GM10847 (cell line): ENCODE data around the gene STYXL1.

ENCODE experiments used
- POLR2A ChIP-seq: IDR thresholded peaks from 2 replicates; pipeline ENCODE4 v1.6.1; 2011; ENCODE audit not compliant: insufficient read length; ENCODE audit errors: extremely low read depth

STYXL1 gene

GRCh38 chr7:75987805-75988567 lies 59.8 kb downstream of the STYXL1 start:
- no peak for TF ChIP-seq POLR2A

- no peak for TF ChIP-seq POLR2A
Measured at GRCh38 chr7:75987026-75987804, 60.6 kb downstream of the STYXL1 start.

DNA sequence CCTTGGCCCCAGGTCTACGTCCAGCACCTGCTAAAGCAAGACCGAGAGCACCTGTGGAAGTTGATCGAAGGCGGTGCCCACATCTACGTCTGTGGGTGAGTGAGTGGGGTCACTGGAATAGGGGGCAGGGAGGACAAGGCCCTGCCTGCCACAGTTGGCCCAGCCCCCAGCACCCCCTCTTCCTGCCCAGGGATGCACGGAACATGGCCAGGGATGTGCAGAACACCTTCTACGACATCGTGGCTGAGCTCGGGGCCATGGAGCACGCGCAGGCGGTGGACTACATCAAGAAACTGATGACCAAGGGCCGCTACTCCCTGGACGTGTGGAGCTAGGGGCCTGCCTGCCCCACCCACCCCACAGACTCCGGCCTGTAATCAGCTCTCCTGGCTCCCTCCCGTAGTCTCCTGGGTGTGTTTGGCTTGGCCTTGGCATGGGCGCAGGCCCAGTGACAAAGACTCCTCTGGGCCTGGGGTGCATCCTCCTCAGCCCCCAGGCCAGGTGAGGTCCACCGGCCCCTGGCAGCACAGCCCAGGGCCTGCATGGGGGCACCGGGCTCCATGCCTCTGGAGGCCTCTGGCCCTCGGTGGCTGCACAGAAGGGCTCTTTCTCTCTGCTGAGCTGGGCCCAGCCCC lies 61.5 kb downstream of the STYXL1 start:
- no peak for TF ChIP-seq POLR2A

GRCh38 chr7:75985518-75986146 lies 62.2 kb downstream of the STYXL1 start:
- no peak for TF ChIP-seq POLR2A

DNA sequence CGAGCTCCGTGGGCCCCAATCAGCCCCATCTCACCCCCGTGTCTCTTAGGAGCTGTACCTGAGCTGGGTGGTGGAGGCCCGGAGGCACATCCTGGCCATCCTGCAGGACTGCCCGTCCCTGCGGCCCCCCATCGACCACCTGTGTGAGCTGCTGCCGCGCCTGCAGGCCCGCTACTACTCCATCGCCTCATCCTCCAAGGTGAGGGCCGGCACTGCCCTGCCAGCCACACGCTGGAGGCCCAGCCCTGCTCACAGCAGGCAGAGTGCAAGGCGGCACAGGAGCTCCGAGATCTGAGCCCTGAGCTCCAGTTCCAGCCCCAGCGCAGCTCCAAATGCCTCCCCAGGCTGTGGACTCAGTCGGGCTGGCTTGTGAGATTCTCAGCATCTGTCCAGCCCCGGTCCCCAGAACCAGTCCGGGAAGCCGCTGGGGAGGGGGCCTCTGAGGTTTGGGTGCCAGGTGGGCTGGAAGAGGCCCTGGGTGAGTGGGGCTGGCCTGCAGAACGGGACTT lies 62.7 kb downstream of the STYXL1 start:
- no peak for TF ChIP-seq POLR2A

GRCh38 chr7:75984130-75985008 lies 63.4 kb downstream of the STYXL1 start:
- TF ChIP-seq POLR2A = no peak

GRCh38 chr7:75983471-75984129 lies 64.2 kb downstream of the STYXL1 start:
- no peak for TF ChIP-seq POLR2A

GRCh38 chr7:75982306-75983064 lies 65.3 kb downstream of the STYXL1 start:
- TF ChIP-seq POLR2A = no peak

GRCh38 chr7:75981453-75982305 lies 66.1 kb downstream of the STYXL1 start:
- no peak for TF ChIP-seq POLR2A

- no peak for TF ChIP-seq POLR2A
Measured at GRCh38 chr7:75981203-75981452, 66.7 kb downstream of the STYXL1 start.

DNA sequence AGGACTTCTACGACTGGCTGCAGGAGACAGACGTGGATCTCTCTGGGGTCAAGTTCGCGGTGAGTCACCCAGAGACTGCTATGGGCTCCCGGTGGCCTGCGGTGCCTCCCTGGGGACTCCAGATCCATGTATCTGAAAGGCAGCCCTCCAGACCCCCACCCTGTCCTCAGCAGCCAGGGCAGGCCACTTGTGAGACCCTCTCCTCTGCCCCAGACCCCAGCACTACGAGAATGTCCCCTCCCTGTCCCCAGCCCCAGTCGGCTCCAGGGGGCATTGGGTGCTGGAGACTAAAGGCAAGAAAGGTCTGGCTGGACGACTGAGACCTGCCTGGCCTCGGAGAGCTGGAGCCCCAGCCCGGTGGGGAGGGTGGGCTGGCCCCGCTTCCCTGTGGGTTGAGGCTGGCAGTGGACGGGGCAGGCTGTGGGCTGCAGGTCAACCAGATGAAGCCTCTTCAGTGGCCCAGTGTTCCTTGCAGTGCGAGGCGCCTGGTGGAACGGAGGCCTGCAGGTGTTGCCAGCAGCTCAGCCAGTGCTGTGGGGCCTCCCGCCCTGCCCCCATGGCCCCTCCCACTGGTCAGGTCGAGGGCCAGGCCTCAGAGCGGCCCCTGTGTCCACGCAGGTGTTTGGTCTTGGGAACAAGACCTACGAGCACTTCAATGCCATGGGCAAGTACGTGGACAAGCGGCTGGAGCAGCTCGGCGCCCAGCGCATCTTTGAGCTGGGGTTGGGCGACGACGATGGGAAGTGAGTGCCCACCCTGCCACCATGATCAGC lies 67.2 kb downstream of the STYXL1 start:
- no peak for TF ChIP-seq POLR2A
